ENCODE results near the gene RELCH.

Gene RELCH

GRCh38 chr18:62206593-62206992 is 19.5 kb downstream of the RELCH start:
- H3K9me3 Mint-ChIP-seq: peaks cover 1% of the 10 kb centered on the region
- peaks cover 8% of the 10 kb centered on the region for H3K36me3 Mint-ChIP-seq
- H3K27me3 Mint-ChIP-seq: no peaks in the 10 kb centered on the region
- H3K4me3 Mint-ChIP-seq: no peak overlapping the region
- DNase-seq (ENCODE audit: low spot score in 2 of 2) (no peak), ATAC-seq (ENCODE audit: low read depth) (no peak)
- H3K27ac Mint-ChIP-seq: peak overlapping the region; percentile 5
- H3K4me1 Mint-ChIP-seq: peaks cover 29% of the 10 kb centered on the region

GRCh38 chr18:62209046-62209445 is 22.0 kb downstream of the RELCH start:
- ATAC-seq (ENCODE audit: low read depth) (no peak), DNase-seq (ENCODE audit: low spot score in 2 of 2) (no peak)
- peaks cover 13% of the 10 kb centered on the region for H3K36me3 Mint-ChIP-seq
- no peak overlapping the region for H3K4me3 Mint-ChIP-seq
- H3K27ac Mint-ChIP-seq: no peak overlapping the region
- H3K4me1 Mint-ChIP-seq: peaks cover 27% of the 10 kb centered on the region
- H3K9me3 Mint-ChIP-seq: peaks cover 1% of the 10 kb centered on the region
- no peaks in the 10 kb centered on the region for H3K27me3 Mint-ChIP-seq

- DNase-seq (ENCODE audit: low spot score in 2 of 2) (no peak), ATAC-seq (ENCODE audit: low read depth) (no peak)
- H3K9me3 Mint-ChIP-seq: peaks cover 1% of the 10 kb centered on the region
- no peaks in the 10 kb centered on the region for H3K27me3 Mint-ChIP-seq
- no peak overlapping the region for H3K27ac Mint-ChIP-seq
- no peak overlapping the region for H3K4me3 Mint-ChIP-seq
- peaks cover 23% of the 10 kb centered on the region for H3K4me1 Mint-ChIP-seq
- H3K36me3 Mint-ChIP-seq: peaks cover 16% of the 10 kb centered on the region
Observed at GRCh38 chr18:62210138-62210537, 23.1 kb downstream of the RELCH start.

- Mint-ChIP-seq H3K9me3 (peaks cover 1% of the 10 kb centered on the region), H3K27me3 (no peaks in the 10 kb centered on the region), H3K4me1 (peaks cover 25% of the 10 kb centered on the region), H3K36me3 (peaks cover 19% of the 10 kb centered on the region), H3K4me3 (no peak overlapping the region), H3K27ac (no peak overlapping the region)
- ATAC-seq (ENCODE audit: low read depth) (no peak), DNase-seq (ENCODE audit: low spot score in 2 of 2) (no peak)
Observed at GRCh38 chr18:62211325-62211828, 24.3 kb downstream of the RELCH start.

- H3K4me3 Mint-ChIP-seq: no peak overlapping the region
- peaks cover 16% of the 10 kb centered on the region for H3K4me1 Mint-ChIP-seq
- no peak overlapping the region for H3K27ac Mint-ChIP-seq
- H3K36me3 Mint-ChIP-seq: peaks cover 18% of the 10 kb centered on the region
- H3K27me3 Mint-ChIP-seq: no peaks in the 10 kb centered on the region
- DNase-seq (ENCODE audit: low spot score in 2 of 2) (no peak), ATAC-seq (ENCODE audit: low read depth) (no peak)
- peaks cover 1% of the 10 kb centered on the region for H3K9me3 Mint-ChIP-seq
Observed at GRCh38 chr18:62214790-62215189, 27.7 kb downstream of the RELCH start.

- no peak overlapping the region for H3K27ac Mint-ChIP-seq
- no peaks in the 10 kb centered on the region for H3K4me1 Mint-ChIP-seq
- no peaks in the 10 kb centered on the region for H3K27me3 Mint-ChIP-seq
- ATAC-seq (ENCODE audit: low read depth): no peak
- H3K4me3 Mint-ChIP-seq: no peak overlapping the region
- peaks cover 28% of the 10 kb centered on the region for H3K36me3 Mint-ChIP-seq
- DNase-seq (ENCODE audit: low spot score in 2 of 2): no peak
- peaks cover 4% of the 10 kb centered on the region for H3K9me3 Mint-ChIP-seq
Observed at GRCh38 chr18:62224229-62224628, 37.2 kb downstream of the RELCH start.

GRCh38 chr18:62226047-62226446 is 39.0 kb downstream of the RELCH start:
- Mint-ChIP-seq H3K36me3 (peaks cover 36% of the 10 kb centered on the region), H3K27me3 (no peaks in the 10 kb centered on the region), H3K9me3 (peaks cover 4% of the 10 kb centered on the region), H3K27ac (no peak overlapping the region), H3K4me1 (no peaks in the 10 kb centered on the region), H3K4me3 (no peak overlapping the region)
- DNase-seq (ENCODE audit: low spot score in 2 of 2) (no peak), ATAC-seq (ENCODE audit: low read depth) (no peak)

GRCh38 chr18:62236252-62236651 is 49.2 kb downstream of the RELCH start:
- Mint-ChIP-seq H3K4me3 (no peak overlapping the region), H3K36me3 (peaks cover 31% of the 10 kb centered on the region), H3K27me3 (no peaks in the 10 kb centered on the region), H3K4me1 (no peaks in the 10 kb centered on the region), H3K27ac (peak overlapping the region; percentile 37), H3K9me3 (no peaks in the 10 kb centered on the region)
- no peak for ATAC-seq (ENCODE audit: low read depth)
- DNase-seq (ENCODE audit: low spot score in 2 of 2): no peak

- Mint-ChIP-seq H3K27me3 (no peaks in the 10 kb centered on the region), H3K36me3 (peaks cover 23% of the 10 kb centered on the region), H3K4me3 (no peak overlapping the region), H3K9me3 (no peaks in the 10 kb centered on the region), H3K27ac (no peak overlapping the region), H3K4me1 (no peaks in the 10 kb centered on the region)
- DNase-seq (ENCODE audit: low spot score in 2 of 2): no peak
- no peak for ATAC-seq (ENCODE audit: low read depth)
Observed at GRCh38 chr18:62239475-62239874, 52.4 kb downstream of the RELCH start.

GRCh38 chr18:62242955-62243354 is 55.9 kb downstream of the RELCH start:
- Mint-ChIP-seq H3K9me3 (no peaks in the 10 kb centered on the region), H3K36me3 (peaks cover 7% of the 10 kb centered on the region), H3K27ac (no peak overlapping the region), H3K4me3 (no peak overlapping the region), H3K4me1 (no peaks in the 10 kb centered on the region), H3K27me3 (no peaks in the 10 kb centered on the region)
- ATAC-seq (ENCODE audit: low read depth) (no peak), DNase-seq (ENCODE audit: low spot score in 2 of 2) (no peak)

GRCh38 chr18:62245177-62245576 is 58.1 kb downstream of the RELCH start:
- H3K27ac Mint-ChIP-seq: no peak overlapping the region
- H3K36me3 Mint-ChIP-seq: peaks cover 5% of the 10 kb centered on the region
- H3K4me1 Mint-ChIP-seq: no peaks in the 10 kb centered on the region
- no peak for ATAC-seq (ENCODE audit: low read depth)
- DNase-seq (ENCODE audit: low spot score in 2 of 2): no peak
- H3K4me3 Mint-ChIP-seq: no peak overlapping the region
- H3K27me3 Mint-ChIP-seq: no peaks in the 10 kb centered on the region
- no peaks in the 10 kb centered on the region for H3K9me3 Mint-ChIP-seq

GRCh38 chr18:62245699-62246098 is 58.6 kb downstream of the RELCH start:
- Mint-ChIP-seq H3K4me1 (no peaks in the 10 kb centered on the region), H3K4me3 (no peak overlapping the region), H3K27ac (no peak overlapping the region), H3K9me3 (no peaks in the 10 kb centered on the region), H3K36me3 (peaks cover 3% of the 10 kb centered on the region), H3K27me3 (no peaks in the 10 kb centered on the region)
- no peak for ATAC-seq (ENCODE audit: low read depth)
- DNase-seq (ENCODE audit: low spot score in 2 of 2): no peak

- no peak overlapping the region for H3K4me3 Mint-ChIP-seq
- no peaks in the 10 kb centered on the region for H3K36me3 Mint-ChIP-seq
- no peaks in the 10 kb centered on the region for H3K9me3 Mint-ChIP-seq
- ATAC-seq (ENCODE audit: low read depth): no peak
- no peaks in the 10 kb centered on the region for H3K27me3 Mint-ChIP-seq
- no peak for DNase-seq (ENCODE audit: low spot score in 2 of 2)
- H3K27ac Mint-ChIP-seq: peak overlapping the region; percentile 14
- no peaks in the 10 kb centered on the region for H3K4me1 Mint-ChIP-seq
Observed at GRCh38 chr18:62248313-62248712, 61.3 kb downstream of the RELCH start.

GRCh38 chr18:62249478-62250097 is 62.5 kb downstream of the RELCH start:
- no peak overlapping the region for H3K4me3 Mint-ChIP-seq
- DNase-seq (ENCODE audit: low spot score in 2 of 2): peak; percentile 38 to 42
- H3K27me3 Mint-ChIP-seq: no peaks in the 10 kb centered on the region
- H3K4me1 Mint-ChIP-seq: no peaks in the 10 kb centered on the region
- H3K9me3 Mint-ChIP-seq: no peaks in the 10 kb centered on the region
- ATAC-seq (ENCODE audit: low read depth): peak; percentile 60
- no peak overlapping the region for H3K27ac Mint-ChIP-seq
- no peaks in the 10 kb centered on the region for H3K36me3 Mint-ChIP-seq

GRCh38 chr18:62250475-62250874 is 63.4 kb downstream of the RELCH start:
- DNase-seq (ENCODE audit: low spot score in 2 of 2) (no peak), ATAC-seq (ENCODE audit: low read depth) (no peak)
- Mint-ChIP-seq H3K4me1 (no peaks in the 10 kb centered on the region), H3K27me3 (no peaks in the 10 kb centered on the region), H3K36me3 (peaks cover 2% of the 10 kb centered on the region), H3K9me3 (no peaks in the 10 kb centered on the region), H3K27ac (no peak overlapping the region), H3K4me3 (no peak overlapping the region)

Measured in memory B cell (primary cell).